LoVo (cell line): ENCODE measurements around the gene SPDYE3.

Experiments used
- DNase-seq: peaks from one replicate; pipeline ENCODE4 v3.0.0-alpha.2; 2016; ENCODE audit warnings: low spot score

The SPDYE3 gene

GRCh38 chr7:100370746-100371145 lies 63.2 kb downstream of the SPDYE3 start:
- DNase-seq: no peak

GRCh38 chr7:100371561-100372171 lies 64.2 kb downstream of the SPDYE3 start:
- no peak for DNase-seq
